ENCODE measurements around the gene CRHR1.
A peak's percentile ranks its signal among the peaks of the same experiment; 100 is the strongest.

The CRHR1 gene

GRCh38 chr17:45809499-45809898, 25.4 kb downstream of the CRHR1 start:
- Histone ChIP-seq H3K36me3 (replicated peaks; ENCODE audit: low read depth, low read length) (no peaks in the 10 kb centered on the region), H4K20me1 (ENCODE audit: insufficient read depth, low read length) (no peaks in the 10 kb centered on the region), H3K4me1 (ENCODE audit: low read length) (no peaks in the 10 kb centered on the region), H3K79me2 (ENCODE audit: low read length) (no peaks in the 10 kb centered on the region), H3K4me2 (ENCODE audit: low read length) (no peak overlapping the region), H2AFZ (ENCODE audit: low read depth, low read length) (no peak overlapping the region), H3K9ac (ENCODE audit: low read length) (no peak overlapping the region), H3K4me3 (ENCODE audit: low read length) (no peak overlapping the region), H3K27ac (ENCODE audit: low read length) (no peak overlapping the region), H3K27me3 (ENCODE audit: low read depth, low read length) (no peaks in the 10 kb centered on the region), H3K9me3 (ENCODE audit: insufficient read depth, low read length) (no peaks in the 10 kb centered on the region)
- TF ChIP-seq EZH2phosphoT487 (IDR thresholded peaks at IDR 0.05; ENCODE audit: low read depth), result no peak
- no peak for TF ChIP-seq CTCF (IDR thresholded peaks at IDR 0.05; ENCODE audit: low read depth, low read length)

DNA sequence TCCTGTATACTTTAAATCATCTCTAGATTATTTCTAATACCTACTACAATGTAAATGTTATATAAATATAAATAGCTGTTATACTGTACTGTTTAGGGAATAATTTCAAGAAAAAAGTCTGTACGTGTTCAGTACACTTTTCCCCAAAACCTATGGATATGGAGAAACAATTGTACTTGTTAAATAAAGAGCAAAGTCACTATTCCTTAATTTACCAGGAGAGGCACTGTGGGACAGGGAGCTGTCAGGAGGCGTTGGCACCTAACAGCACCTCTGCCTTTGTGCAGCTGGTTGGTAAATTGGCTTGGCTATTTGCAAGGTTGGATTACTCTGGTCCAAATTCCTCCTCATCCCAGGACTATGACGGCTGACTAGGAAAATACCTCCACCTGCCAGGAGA, 28.0 kb downstream of the CRHR1 start:
- H3K4me3 ChIP-seq (ENCODE audit: low read length), result no peak overlapping the region
- no peaks in the 10 kb centered on the region for H3K4me1 ChIP-seq (ENCODE audit: low read length)
- H3K36me3 ChIP-seq (replicated peaks; ENCODE audit: low read depth, low read length), result no peaks in the 10 kb centered on the region
- H3K79me2 ChIP-seq (ENCODE audit: low read length), result no peaks in the 10 kb centered on the region
- H3K4me2 ChIP-seq (ENCODE audit: low read length), result no peak overlapping the region
- no peak overlapping the region for H3K9ac ChIP-seq (ENCODE audit: low read length)
- TF ChIP-seq CTCF (IDR thresholded peaks at IDR 0.05; ENCODE audit: low read depth, low read length), result no peak; the same call in 1 of the 2 replicates
- TF ChIP-seq EZH2phosphoT487 (IDR thresholded peaks at IDR 0.05; ENCODE audit: low read depth), result no peak
- H4K20me1 ChIP-seq (ENCODE audit: insufficient read depth, low read length), result no peaks in the 10 kb centered on the region
- H3K9me3 ChIP-seq (ENCODE audit: insufficient read depth, low read length), result no peaks in the 10 kb centered on the region
- no peak overlapping the region for H2AFZ ChIP-seq (ENCODE audit: low read depth, low read length)
- no peaks in the 10 kb centered on the region for H3K27me3 ChIP-seq (ENCODE audit: low read depth, low read length)
- H3K27ac ChIP-seq (ENCODE audit: low read length), result no peak overlapping the region

DNA sequence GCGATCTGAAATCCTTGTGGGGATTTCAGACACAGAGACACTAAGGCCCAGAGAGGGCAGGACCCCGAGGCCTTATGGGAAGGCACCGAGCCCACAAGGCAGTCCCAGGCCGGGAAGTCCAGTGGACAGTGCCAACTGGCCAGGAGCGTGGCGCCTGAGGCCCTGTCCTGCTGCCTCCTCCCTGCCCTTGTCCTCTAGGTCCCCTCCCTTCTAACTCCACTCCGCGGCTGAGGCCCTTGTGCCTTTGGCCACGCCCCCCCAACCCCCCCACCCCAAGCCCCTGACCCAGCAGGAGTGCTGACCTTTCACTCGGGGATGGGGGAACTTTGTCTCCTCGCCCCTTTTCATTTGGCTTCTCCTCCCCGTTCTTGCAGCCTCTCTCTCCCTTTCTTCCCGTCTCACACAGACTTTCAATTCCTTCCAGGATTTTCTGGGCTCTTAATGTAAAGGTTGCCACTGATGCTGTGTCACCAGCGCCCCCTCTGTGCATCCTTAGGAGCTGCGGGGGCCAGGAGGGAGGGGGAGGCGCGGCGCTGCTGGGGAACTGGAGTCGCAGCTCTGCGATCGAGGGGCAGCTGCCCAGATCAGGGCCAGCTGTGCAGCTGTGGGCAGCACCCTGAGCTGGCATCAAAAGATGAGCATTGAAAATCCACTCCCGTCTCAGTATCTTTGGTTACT, 29.1 kb downstream of the CRHR1 start:
- Histone ChIP-seq H3K4me2 (ENCODE audit: low read length) (no peak overlapping the region), H2AFZ (ENCODE audit: low read depth, low read length) (no peak overlapping the region), H3K36me3 (replicated peaks; ENCODE audit: low read depth, low read length) (no peaks in the 10 kb centered on the region), H3K79me2 (ENCODE audit: low read length) (no peaks in the 10 kb centered on the region), H3K27ac (ENCODE audit: low read length) (no peak overlapping the region), H4K20me1 (ENCODE audit: insufficient read depth, low read length) (no peaks in the 10 kb centered on the region), H3K9me3 (ENCODE audit: insufficient read depth, low read length) (no peaks in the 10 kb centered on the region), H3K4me3 (ENCODE audit: low read length) (no peak overlapping the region), H3K4me1 (ENCODE audit: low read length) (no peaks in the 10 kb centered on the region), H3K27me3 (ENCODE audit: low read depth, low read length) (no peaks in the 10 kb centered on the region), H3K9ac (ENCODE audit: low read length) (no peak overlapping the region)
- TF ChIP-seq CTCF (IDR thresholded peaks at IDR 0.05; ENCODE audit: low read depth, low read length) (peak; percentile 7; the same call in 1 of the 2 replicates), EZH2phosphoT487 (IDR thresholded peaks at IDR 0.05; ENCODE audit: low read depth) (no peak)

DNA sequence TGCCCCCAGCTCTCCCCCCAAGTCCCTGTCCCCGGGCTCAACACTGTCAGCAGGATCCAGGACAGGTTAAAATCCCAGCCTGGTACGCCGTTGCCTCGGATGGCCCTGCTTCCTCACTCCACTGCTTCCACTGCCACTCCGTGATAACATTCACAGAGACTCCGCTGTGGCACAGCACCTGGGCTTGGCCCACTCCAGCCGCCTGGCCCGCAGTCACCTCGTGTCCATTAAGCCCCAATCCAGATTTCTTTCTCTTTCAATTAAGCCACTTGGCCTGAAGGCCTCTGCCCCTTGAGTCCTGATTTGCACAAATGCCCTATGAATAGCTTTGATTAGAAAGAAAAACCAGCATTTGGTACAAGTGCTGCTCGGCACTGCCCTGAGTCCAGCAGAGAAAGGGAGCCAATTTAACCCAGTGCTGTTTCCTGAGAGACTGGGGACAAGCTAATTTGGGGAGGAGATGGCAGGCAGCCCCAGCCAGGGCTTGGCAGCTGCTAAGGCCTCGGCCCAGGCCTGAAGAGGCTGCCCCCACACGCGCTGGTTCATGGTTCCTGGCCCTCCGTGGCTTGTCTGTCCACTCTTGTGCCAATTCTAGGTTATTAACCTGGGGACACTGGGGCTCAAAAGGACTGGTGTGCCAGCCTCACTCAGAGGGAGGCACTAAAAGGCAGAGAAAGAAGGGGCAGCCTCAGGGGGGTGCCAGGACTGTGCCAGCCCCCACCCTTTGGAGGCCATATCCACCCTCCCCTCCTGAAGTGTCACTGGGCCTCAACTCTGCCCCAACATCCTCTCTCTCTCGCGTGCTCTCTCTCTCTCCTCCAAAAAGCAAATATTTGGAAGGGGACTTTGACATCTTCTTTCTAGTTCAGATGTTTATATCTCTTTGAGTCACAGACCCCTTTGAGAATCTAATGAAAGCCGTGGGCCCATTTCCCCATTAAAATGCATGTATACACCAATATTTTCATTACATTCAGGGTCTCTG, 30.8 kb downstream of the CRHR1 start:
- Histone ChIP-seq H3K9ac (ENCODE audit: low read length) (no peak overlapping the region), H3K79me2 (ENCODE audit: low read length) (no peaks in the 10 kb centered on the region), H3K27ac (ENCODE audit: low read length) (no peak overlapping the region), H3K9me3 (ENCODE audit: insufficient read depth, low read length) (no peaks in the 10 kb centered on the region), H3K27me3 (ENCODE audit: low read depth, low read length) (no peaks in the 10 kb centered on the region), H3K4me1 (ENCODE audit: low read length) (no peaks in the 10 kb centered on the region), H4K20me1 (ENCODE audit: insufficient read depth, low read length) (no peaks in the 10 kb centered on the region), H3K36me3 (replicated peaks; ENCODE audit: low read depth, low read length) (no peaks in the 10 kb centered on the region), H2AFZ (ENCODE audit: low read depth, low read length) (no peak overlapping the region), H3K4me3 (ENCODE audit: low read length) (no peak overlapping the region), H3K4me2 (ENCODE audit: low read length) (no peak overlapping the region)
- no peak for TF ChIP-seq EZH2phosphoT487 (IDR thresholded peaks at IDR 0.05; ENCODE audit: low read depth)
- no peak for TF ChIP-seq CTCF (IDR thresholded peaks at IDR 0.05; ENCODE audit: low read depth, low read length)

Data from OCI-LY3 (cell line).